GM12878 (cell line): ENCODE results near the gene LIPA.

Experiments
- CBX3 ChIP-seq: fragments of 200-600 bp; sonication (generic); IDR thresholded peaks from 2 replicates; pipeline ENCODE4 v1.6.1; 2016; ENCODE audit warnings: low read depth, borderline replicate concordance
- CHD4 ChIP-seq: fragments of 200-600 bp; sonication (generic); IDR thresholded peaks from 2 replicates; pipeline ENCODE4 v1.6.1; 2016; ENCODE audit warnings: mild to moderate bottlenecking
- CREB1 ChIP-seq: IDR thresholded peaks from 2 replicates; pipeline ENCODE4 v1.6.1; 2012; ENCODE audit warnings: low read depth, mild to moderate bottlenecking, inconsistent platforms
- CTCF ChIP-seq, 3 experiments: IDR thresholded peaks in 2 of 3; conservative IDR thresholded peaks in 1 of 3; 2 replicates each; pipeline ENCODE4 v1.5.1; 2011; ENCODE audit warnings: low read depth in 3 of 3, low read length in 3 of 3, mild to moderate bottlenecking in 3 of 3, control low read depth in 2 of 3, moderate library complexity in 2 of 3, inconsistent platforms in 1 of 3, mixed read lengths in 1 of 3; ENCODE audit not compliant: control insufficient read depth in 2 of 3, insufficient read depth in 1 of 3; ENCODE audit errors: extremely low read depth in 1 of 3
- E4F1 ChIP-seq: fragments of 450-650 bp; IDR thresholded peaks from 2 replicates; pipeline ENCODE4 v1.6.1; 2018; ENCODE audit warnings: borderline replicate concordance, mild to moderate bottlenecking; ENCODE audit not compliant: partially characterized antibody
- JUND ChIP-seq: IDR thresholded peaks from 2 replicates; pipeline ENCODE4 v1.6.1; 2012; ENCODE audit warnings: low read depth, mild to moderate bottlenecking, low read length, improper control_type of control experiment, moderate library complexity
- KDM1A ChIP-seq: fragments of 200-600 bp; sonication (generic); IDR thresholded peaks from 2 replicates; pipeline ENCODE4 v1.6.1; 2016; ENCODE audit warnings: borderline replicate concordance
- KLF5 ChIP-seq: fragments of 450-650 bp; IDR thresholded peaks from 2 replicates; pipeline ENCODE4 v1.6.1; 2014; ENCODE audit warnings: mild to moderate bottlenecking; ENCODE audit not compliant: partially characterized antibody
- TCF12 ChIP-seq: IDR thresholded peaks from 2 replicates; pipeline ENCODE4 v1.6.1; 2011; ENCODE audit warnings: low read depth, mild to moderate bottlenecking, low read length

DNA sequence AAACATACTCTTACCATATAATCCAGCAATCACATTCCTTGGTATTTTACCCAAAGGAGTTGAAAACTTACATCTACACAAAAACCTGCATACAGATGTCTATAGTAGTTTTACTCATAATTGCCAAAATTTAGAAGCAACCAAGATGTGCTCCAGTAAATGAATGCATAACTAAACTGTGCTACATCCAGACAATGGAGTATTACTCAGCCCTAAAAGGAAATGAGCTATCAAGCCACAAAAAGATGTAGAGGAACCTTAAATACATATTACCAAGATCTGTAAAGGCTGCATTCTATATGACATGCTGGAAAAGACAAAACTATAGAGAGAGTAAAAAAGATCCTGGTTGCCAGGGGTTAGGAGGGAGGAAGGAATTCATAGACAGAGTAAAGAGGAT is 22.6 kb downstream of the LIPA start:
- no peak for TF ChIP-seq KLF5
- no peak for TF ChIP-seq TCF12
- no peak for TF ChIP-seq CHD4
- TF ChIP-seq CREB1: no peak
- no peak for TF ChIP-seq E4F1
- no peak for TF ChIP-seq CBX3
- TF ChIP-seq JUND: no peak
- no peak for TF ChIP-seq KDM1A
- TF ChIP-seq CTCF (IDR thresholded peaks at IDR 0.05 in 2 of 3, conservative IDR thresholded peaks at IDR 0.05 in 1 of 3; ENCODE audit: control insufficient read depth in 2 of 3, extremely low read depth in 1 of 3, insufficient read depth in 1 of 3, low read depth in 3 of 3, low read length in 3 of 3): no peak
